Lower leg skin (tissue), 4 donors: ENCODE measurements around the gene THAP6. TPM values are rescaled to one million over a fixed set of nuclear protein-coding genes. Genes with fewer than 3 reads are reported as not detected.

ENCODE experiments used
- DNase-seq, 2 donors: peaks; one replicate each; pipeline ENCODE4 v3.0.0-alpha.2; 2019; ENCODE audit warnings: low spot score in 2 of 2
- H3K4me3 ChIP-seq: fragments of 200-600 bp; sonication (generic); 2 replicates; pipeline ENCODE4 v1.5.1; 2017; ENCODE audit warnings: mild to moderate bottlenecking, low read depth; ENCODE audit not compliant: poor library complexity, severe bottlenecking
- CTCF ChIP-seq, 3 donors: fragments of 450-650 bp; IDR thresholded peaks; one replicate each; pipeline ENCODE4 v1.5.1; 2016; ENCODE audit warnings: antibody characterized with exemption in 3 of 3, mild to moderate bottlenecking in 3 of 3, moderate library complexity in 2 of 3
- POLR2A ChIP-seq, 2 donors: fragments of 450-650 bp; IDR thresholded peaks; one replicate each; pipeline ENCODE4 v1.6.1; 2016 to 2017; ENCODE audit warnings: antibody characterized with exemption in 2 of 2, mild to moderate bottlenecking in 1 of 2, moderate library complexity in 1 of 2
- WGBS, 2 donors: methylation state at CpG; one replicate each; pipeline ENCODE4 v1.1.5; 2018; 5-methylcytosine and 5-hydroxymethylcytosine counted together
- intact Hi-C: fragments of 100-400 bp; cut with DNase I; formaldehyde crosslinking; loops from one replicate; pipeline ENCODE4 v1.15.0; 2023; ENCODE audit warnings: low total_unique reads
- total RNA-seq, 4 donors: library from RNA; depleted of rRNA; stranded (reverse); fragments of >200 nt; gene quantifications; one replicate each; pipeline ENCODE4 v1.1.0, GENCODE V29; 2016

The THAP6 gene
- total RNA-seq, 4 donors from 2014 or later = 8.8 to 19.7 (median 11.6) TPM

GRCh38 chr4:75566911-75567310 is 52.6 kb downstream of the THAP6 start:
- no peak for TF ChIP-seq POLR2A (IDR thresholded peaks at IDR 0.05)
- TF ChIP-seq CTCF (IDR thresholded peaks at IDR 0.05) = no peak
- no peak for DNase-seq
- 72 to 76% methylated on average over 1 of the region's 1 CpG for WGBS, 2 donors
- intact Hi-C loops = no loop called here
- no peak overlapping the region for H3K4me3 ChIP-seq

GRCh38 chr4:75567725-75568124 is 53.5 kb downstream of the THAP6 start:
- 81 to 88% methylated on average over 2 of the region's 2 CpGs for WGBS, 2 donors
- DNase-seq = no peak
- TF ChIP-seq CTCF (IDR thresholded peaks at IDR 0.05) (no peak), POLR2A (IDR thresholded peaks at IDR 0.05) (no peak)
- H3K4me3 ChIP-seq = no peak overlapping the region
- intact Hi-C loops = no loop called here

Other genes starting within 250 kb of the THAP6 start
- gene RCHY1, start 70 bp upstream of the THAP6 start, total RNA-seq = 10 to 100 TPM in 3 of 4 donors, 1 to 10 TPM in 1; 9.3 to 28.2 (median 16.8) TPM
- gene ODAPH, start 41.6 kb downstream of the THAP6 start, total RNA-seq = not detected
- gene CDKL2, start 116.1 kb downstream of the THAP6 start, total RNA-seq = 1 to 10 TPM in 2 of 4 donors, under 1 TPM in 2; 0.17 to 2.5 (median 0.95) TPM
- gene G3BP2, start 158.9 kb downstream of the THAP6 start, total RNA-seq = 10 to 100 TPM; 50.5 to 67.9 (median 57.2) TPM
- 10 to 100 TPM; 52.9 to 59.1 (median 57.6) TPM for gene USO1, start 210.1 kb downstream of the THAP6 start, total RNA-seq